Hindlimb muscle (tissue), 1 donor: ENCODE measurements around the gene PRPF38B. TPM values are rescaled to one million over a fixed set of nuclear protein-coding genes. Genes with fewer than 3 reads are reported as not detected.
"Not testable (repeated sequence)": the region's sequence is repeated elsewhere in the genome, so short reads cannot be mapped to it uniquely, and the experiment has no call there.

Experiments used
- DNase-seq: peaks from one replicate; pipeline ENCODE4 v3.0.0-alpha.2; 2013
- polyA plus RNA-seq: library from polyadenylated mRNA; unstranded; fragments of 120-200 nt; gene quantifications from one replicate; pipeline ENCODE4 v1.2.1, GENCODE V29; 2013; ENCODE audit not compliant: insufficient read length

Gene PRPF38B
- polyA plus RNA-seq, 1 donor: 42.2 TPM

- DNase-seq: no peak
Observed at GRCh38 chr1:108679586-108680213, 12.4 kb upstream of the PRPF38B start.

GRCh38 chr1:108681701-108682100, 10.4 kb upstream of the PRPF38B start:
- not testable (repeated sequence) for DNase-seq

DNA sequence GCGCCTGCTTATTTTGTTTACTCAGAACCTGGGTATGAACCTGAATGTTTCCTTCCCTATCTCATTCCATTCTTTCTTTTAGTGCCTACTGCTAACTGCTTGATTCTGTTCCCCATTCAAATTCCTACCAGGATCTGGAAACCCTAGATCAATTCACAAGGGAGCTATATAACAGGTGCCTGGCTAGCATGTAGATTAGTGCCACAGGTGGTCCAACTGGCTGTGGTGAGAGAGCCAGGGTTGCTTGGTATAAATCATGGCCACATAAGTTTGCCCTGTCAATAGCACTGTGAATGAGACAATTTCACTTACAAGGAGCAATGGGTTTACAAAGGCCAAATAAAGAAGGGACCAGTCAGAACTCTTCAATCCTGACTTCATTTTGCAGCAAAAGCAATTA, 6.6 kb upstream of the PRPF38B start:
- no peak for DNase-seq

DNA sequence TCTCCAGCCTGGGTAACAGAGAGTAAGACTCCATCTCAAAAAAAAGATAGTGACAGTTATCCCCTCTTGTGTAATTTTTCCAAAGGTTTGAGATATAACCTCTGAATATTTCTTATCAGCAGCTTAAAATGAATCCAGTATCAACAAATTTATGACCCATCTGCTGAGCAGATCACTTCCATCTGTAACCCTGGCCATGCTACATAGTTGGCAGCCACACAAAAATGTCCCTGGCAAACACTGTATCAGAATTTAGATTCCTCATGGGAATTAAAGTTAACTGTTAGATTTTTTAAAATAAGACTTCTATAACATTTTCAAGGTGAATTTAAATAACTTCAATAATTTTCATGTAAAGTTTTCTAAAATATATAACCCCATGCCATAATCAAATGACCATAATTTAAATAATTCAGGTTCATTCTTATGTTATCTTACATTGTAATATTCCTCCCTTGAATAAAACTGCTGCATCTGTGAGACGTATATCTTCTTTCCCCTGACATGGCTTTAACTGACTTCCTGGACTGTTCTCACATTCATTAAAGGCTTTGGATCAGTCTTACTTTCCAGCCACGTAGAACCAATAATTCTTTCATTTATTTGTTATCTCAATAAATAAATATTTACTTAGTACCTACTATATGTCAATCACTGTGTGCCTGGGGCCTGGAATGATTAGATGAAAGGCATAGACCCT, 5.3 kb upstream of the PRPF38B start:
- DNase-seq: no peak

DNA sequence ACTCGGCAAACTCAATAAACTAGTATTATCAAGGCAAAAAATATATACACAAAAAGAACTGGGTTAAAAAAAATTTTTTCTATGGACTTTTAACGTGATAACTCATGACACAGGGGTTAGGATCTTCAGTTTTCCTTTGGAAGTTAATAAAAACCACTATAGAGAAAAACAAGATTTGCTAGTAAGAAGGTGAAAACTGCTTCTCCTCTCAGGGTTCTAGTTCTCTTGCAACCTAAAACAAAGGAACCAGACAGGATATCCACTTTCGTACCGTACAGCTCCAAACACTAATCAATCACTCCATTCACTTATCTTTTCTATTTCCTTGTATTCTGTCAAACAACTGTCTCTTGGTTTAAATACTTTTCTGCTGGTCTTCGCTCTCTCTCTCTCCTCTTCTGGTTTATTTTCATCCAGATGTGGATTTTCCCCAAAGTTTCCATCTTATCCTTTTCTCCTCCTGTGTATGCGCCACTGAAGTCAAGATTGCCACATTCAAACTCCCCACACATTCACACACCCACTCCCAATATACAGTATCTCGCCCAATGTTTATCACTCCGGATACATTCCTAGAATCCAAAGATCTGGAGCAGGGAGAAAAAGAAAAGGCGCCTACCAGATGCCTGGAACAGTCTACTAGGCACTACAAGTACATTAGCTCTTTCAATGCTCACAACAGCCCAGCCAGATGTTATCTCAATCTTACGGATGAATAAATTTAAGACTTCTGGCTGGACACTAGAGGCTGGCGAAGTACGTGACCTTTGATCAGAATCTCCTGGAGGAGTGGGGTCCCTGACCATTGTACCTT, 775 bp upstream of the PRPF38B start:
- DNase-seq: no peak

GRCh38 chr1:108692724-108693655, 880 bp downstream of the PRPF38B start:
- DNase-seq: peak; percentile 78

- no peak for DNase-seq
Observed at GRCh38 chr1:108695535-108695934, 3.4 kb downstream of the PRPF38B start.

DNA sequence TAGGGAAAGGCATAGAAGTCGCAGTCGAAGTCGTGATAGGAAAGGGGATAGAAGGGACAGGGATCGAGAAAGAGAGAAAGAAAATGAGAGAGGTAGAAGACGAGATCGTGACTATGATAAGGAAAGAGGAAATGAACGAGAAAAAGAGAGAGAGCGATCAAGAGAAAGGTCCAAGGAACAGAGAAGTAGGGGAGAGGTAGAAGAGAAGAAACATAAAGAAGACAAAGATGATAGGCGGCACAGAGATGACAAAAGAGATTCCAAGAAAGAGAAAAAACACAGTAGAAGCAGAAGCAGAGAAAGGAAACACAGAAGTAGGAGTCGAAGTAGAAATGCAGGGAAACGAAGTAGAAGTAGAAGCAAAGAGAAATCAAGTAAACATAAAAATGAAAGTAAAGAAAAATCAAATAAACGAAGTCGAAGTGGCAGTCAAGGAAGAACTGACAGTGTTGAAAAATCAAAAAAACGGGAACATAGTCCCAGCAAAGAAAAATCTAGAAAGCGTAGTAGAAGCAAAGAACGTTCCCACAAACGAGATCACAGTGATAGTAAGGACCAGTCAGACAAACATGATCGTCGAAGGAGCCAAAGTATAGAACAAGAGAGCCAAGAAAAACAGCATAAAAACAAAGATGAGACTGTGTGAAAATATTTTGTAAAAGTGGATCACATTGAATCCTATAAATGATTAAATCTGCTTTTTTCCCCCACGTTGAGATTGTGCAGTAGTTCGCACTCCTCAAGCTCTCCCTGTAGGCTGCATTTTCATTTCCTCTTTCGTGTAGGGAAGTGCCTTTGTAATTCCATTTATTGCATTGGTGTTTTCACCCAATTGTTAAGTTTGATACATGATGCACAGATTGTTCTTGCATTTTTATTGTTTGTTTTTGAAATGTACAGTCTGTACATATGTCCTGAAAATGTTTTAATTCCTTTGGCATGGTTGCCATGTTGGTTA, 7.5 kb downstream of the PRPF38B start:
- DNase-seq: no peak

DNA sequence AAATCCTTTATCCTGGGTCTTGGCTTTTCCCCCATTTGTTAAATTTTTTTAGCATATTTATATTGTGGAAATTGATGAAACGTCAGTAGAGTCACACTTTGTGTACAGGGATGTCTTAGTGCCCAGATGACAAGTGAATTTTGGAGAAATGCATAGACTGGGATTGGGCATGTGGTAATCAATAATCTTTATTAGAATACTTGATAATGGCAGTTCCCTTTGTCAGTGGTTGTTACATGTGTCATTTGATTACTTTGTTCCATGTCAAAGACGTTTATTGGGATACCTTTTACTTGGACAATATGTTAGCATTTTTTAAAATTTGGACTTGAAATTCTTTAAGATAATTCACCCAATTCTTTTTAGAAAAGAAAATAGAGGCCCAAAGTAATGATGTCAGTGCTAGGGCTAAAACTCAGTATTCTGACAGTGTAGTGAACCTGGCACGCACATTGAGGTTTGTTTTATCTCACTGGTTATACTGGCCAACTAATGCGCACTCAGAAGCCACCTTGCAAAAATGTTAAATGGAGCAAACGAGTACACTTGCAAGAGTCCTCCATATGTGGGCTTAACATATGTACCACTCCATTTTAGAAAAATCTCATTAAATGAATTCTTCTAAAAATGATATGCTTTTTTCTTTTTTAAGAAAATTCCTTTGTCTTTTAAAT, 9.2 kb downstream of the PRPF38B start:
- no peak for DNase-seq

DNA sequence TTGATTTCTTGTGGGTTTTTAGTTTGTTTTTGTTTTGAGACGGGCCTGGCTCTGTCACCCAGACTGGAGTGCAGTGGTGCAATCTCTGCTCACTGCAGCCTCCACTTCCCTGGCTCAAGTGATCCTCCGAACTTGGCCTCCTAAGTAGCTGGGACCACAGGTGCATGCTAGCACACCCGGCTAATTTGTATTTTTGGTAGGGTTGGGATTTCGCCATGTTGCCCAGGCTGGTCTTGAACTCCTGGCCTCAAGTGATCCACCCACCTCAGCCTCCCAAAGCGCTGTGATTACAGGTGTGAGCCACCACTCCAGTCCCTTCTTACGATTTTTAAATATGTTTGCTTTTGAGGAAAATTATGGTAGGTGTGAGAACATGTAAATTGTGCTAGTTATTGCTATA, 10.0 kb downstream of the PRPF38B start:
- not testable (repeated sequence) for DNase-seq

- DNase-seq: no peak
Observed at GRCh38 chr1:108703939-108704338, 11.8 kb downstream of the PRPF38B start.

DNA sequence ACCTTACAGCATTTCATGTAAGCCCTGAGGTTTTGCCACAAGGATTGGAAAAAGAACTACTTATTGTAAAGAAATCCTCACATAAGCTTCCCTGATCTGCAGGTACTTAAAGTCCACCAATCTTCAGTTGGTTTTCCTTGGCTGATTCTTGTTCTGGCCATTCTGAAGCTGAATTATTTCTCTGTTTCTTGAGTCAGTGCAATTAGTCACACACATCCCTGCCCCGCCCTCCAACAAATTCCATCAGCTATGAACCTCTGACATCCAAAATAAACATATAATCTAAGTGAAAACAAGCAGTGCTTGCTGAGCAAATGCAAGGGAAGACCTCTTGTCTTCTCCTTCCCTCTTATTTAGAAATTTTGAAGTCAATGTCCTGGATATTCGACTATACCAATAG, 12.4 kb downstream of the PRPF38B start:
- DNase-seq: no peak

DNA sequence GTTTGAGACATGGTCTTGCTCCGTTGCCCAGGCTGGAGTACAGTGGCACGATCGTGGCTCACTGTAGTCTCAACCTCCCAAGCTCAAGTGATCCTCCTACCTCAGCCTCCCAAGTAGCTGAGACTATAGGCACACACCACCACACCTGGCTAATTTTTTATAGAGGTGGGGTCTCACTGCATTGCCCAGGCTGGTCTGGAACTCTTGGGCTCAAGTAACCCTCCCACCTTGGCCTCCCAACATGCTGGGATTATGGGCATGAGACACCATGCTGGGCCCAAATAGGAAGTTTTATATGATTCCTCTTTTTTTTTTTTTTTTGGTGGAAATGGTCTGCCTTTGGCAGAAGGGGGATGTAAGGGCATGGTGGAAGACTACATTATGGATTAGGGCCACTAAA, 14.5 kb downstream of the PRPF38B start:
- DNase-seq: no peak

GRCh38 chr1:108708691-108709660, 16.9 kb downstream of the PRPF38B start:
- no peak for DNase-seq

GRCh38 chr1:108712606-108713150, 20.6 kb downstream of the PRPF38B start, which contains the start of gene FNDC7:
TSS of gene FNDC7 (plus strand) at chr1:108712908. CDS start at chr1:108712934, 26 bp downstream.
- DNase-seq: no peak

DNA sequence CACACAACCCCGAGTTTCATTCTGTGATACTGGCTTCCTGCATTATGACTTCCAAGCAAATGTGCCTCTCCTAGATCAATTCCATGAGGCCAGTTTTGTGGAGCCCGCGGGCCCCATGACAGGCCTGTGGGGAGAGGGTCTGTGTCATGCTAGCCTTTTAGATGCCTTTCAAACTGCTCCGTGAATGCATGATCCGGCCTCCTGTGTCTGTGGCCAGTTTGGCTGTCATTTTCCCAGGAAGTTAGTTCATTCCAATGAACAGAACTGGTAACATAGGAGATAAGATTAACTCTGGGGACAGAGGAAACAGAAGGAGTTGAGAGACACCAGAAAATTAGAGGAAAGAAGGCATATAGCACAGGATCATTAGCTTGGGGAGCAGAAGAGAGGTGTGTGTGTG, 23.8 kb downstream of the PRPF38B start:
- no peak for DNase-seq

DNA sequence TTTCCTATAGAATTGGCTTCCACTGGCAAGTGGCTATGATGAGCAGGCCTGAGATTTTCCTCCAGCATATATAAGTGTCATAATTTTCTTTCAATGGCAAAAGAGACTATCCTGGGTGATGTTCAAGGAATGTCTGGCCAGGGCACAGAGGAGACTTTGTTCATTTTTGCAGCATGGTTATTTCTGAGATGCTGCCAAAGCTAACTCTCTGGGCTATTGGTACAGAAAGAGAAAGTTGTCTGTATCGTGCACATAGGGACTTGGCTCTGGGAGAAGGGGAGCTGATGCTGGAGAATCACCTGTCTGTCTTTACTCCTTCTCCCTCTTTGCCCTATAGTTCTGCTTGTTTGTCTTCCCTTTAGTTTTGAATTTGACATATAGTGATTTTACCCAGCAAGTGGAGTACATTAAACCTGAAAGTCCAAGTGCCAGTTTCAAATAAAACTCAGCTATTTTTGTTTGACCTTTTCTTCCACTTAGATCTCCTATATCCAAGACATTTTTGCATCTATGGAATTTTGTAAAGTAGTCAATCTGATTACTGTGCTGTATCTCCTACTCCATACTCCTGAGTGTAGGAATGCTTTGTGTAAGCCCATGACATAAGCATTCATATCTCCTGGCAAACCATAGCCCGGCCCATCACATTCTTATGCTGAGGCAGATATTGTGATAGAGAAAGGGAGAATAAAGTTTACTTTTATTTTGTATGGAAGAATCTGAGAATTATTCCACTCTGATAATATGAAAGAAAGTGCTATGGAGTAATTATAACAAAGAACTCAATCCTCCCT, 24.5 kb downstream of the PRPF38B start:
- no peak for DNase-seq

DNA sequence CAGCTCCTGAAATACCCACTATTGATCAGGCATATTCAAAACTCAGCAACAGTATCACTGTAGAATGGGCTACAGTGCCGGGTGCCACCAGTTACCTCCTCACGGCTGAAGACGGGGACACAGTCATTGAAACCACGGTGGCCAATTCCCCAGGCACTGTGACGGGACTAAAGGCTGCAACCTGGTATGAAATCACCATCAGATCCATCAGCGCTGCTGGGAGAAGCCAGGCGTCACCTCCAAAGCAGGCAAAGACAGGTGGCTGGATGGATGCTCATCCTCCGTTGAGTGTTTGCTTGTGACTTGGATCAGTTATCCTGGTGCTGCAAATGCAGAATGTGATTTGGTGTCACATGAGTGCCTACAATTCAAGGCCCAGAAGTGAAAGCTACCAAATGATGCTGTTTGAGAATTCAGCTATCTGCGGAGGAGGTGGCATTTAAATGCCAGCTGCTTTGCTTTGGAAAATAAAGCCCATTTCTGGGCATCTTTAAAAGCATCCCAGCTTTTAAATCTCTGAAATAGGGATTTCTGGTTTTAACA, 25.7 kb downstream of the PRPF38B start:
- no peak for DNase-seq
